ENCODE measurements around the gene GPR162. TPM values are rescaled to one million over a fixed set of nuclear protein-coding genes. Genes with fewer than 3 reads are reported as not detected.

Gene GPR162
- total RNA-seq, 1 donor: 1.4 TPM

- Histone ChIP-seq H3K9me3 (ENCODE audit: low read depth, low read length) (no peaks in the 10 kb centered on the region), H3K4me3 (ENCODE audit: insufficient read depth, low read length) (no peak overlapping the region), H3K36me3 (ENCODE audit: insufficient read depth, low read length) (peaks cover 67% of the 10 kb centered on the region), H3K27me3 (ENCODE audit: insufficient read depth, low read length) (no peaks in the 10 kb centered on the region), H3K27ac (ENCODE audit: low read depth, low read length) (no peak overlapping the region), H3K4me2 (ENCODE audit: insufficient read depth, low read length) (no peak overlapping the region), H3K4me1 (ENCODE audit: insufficient read depth, low read length) (no peaks in the 10 kb centered on the region), H2AFZ (ENCODE audit: low read length) (no peak overlapping the region), H3K79me2 (ENCODE audit: insufficient read depth, low read length) (peaks cover 7% of the 10 kb centered on the region), H4K20me1 (ENCODE audit: insufficient read depth, low read length) (peaks cover 16% of the 10 kb centered on the region)
- TF ChIP-seq CTCF (IDR thresholded peaks at IDR 0.05; ENCODE audit: extremely low read depth, low read depth, low read length): no peak
- DNase-seq (ENCODE audit: insufficient read length, low spot score, missing footprints): peak; percentile 63
Observed at GRCh38 chr12:6836851-6837250, 15.2 kb downstream of the GPR162 start.

- H3K36me3 ChIP-seq (ENCODE audit: insufficient read depth, low read length): peaks cover 68% of the 10 kb centered on the region
- no peak for DNase-seq (ENCODE audit: insufficient read length, low spot score, missing footprints)
- H3K27ac ChIP-seq (ENCODE audit: low read depth, low read length): no peak overlapping the region
- H3K27me3 ChIP-seq (ENCODE audit: insufficient read depth, low read length): no peaks in the 10 kb centered on the region
- no peak overlapping the region for H3K4me3 ChIP-seq (ENCODE audit: insufficient read depth, low read length)
- H4K20me1 ChIP-seq (ENCODE audit: insufficient read depth, low read length): peaks cover 16% of the 10 kb centered on the region
- H2AFZ ChIP-seq (ENCODE audit: low read length): no peak overlapping the region
- no peak for TF ChIP-seq CTCF (IDR thresholded peaks at IDR 0.05; ENCODE audit: extremely low read depth, low read depth, low read length)
- no peaks in the 10 kb centered on the region for H3K9me3 ChIP-seq (ENCODE audit: low read depth, low read length)
- H3K79me2 ChIP-seq (ENCODE audit: insufficient read depth, low read length): peaks cover 5% of the 10 kb centered on the region
- no peak overlapping the region for H3K4me2 ChIP-seq (ENCODE audit: insufficient read depth, low read length)
- no peaks in the 10 kb centered on the region for H3K4me1 ChIP-seq (ENCODE audit: insufficient read depth, low read length)
Observed at GRCh38 chr12:6837370-6838060, 15.9 kb downstream of the GPR162 start.

GRCh38 chr12:6838854-6839253, 17.2 kb downstream of the GPR162 start:
- TF ChIP-seq CTCF (IDR thresholded peaks at IDR 0.05; ENCODE audit: extremely low read depth, low read depth, low read length): no peak
- Histone ChIP-seq H3K27ac (ENCODE audit: low read depth, low read length) (no peak overlapping the region), H4K20me1 (ENCODE audit: insufficient read depth, low read length) (peaks cover 11% of the 10 kb centered on the region), H3K9me3 (ENCODE audit: low read depth, low read length) (no peaks in the 10 kb centered on the region), H3K4me1 (ENCODE audit: insufficient read depth, low read length) (no peaks in the 10 kb centered on the region), H3K27me3 (ENCODE audit: insufficient read depth, low read length) (no peaks in the 10 kb centered on the region), H2AFZ (ENCODE audit: low read length) (no peak overlapping the region), H3K36me3 (ENCODE audit: insufficient read depth, low read length) (peaks cover 74% of the 10 kb centered on the region), H3K4me3 (ENCODE audit: insufficient read depth, low read length) (no peak overlapping the region), H3K79me2 (ENCODE audit: insufficient read depth, low read length) (peaks cover 2% of the 10 kb centered on the region), H3K4me2 (ENCODE audit: insufficient read depth, low read length) (no peak overlapping the region)
- DNase-seq (ENCODE audit: insufficient read length, low spot score, missing footprints): peak; percentile 38

GRCh38 chr12:6839482-6840201, 18.0 kb downstream of the GPR162 start:
- no peaks in the 10 kb centered on the region for H3K9me3 ChIP-seq (ENCODE audit: low read depth, low read length)
- no peak for TF ChIP-seq CTCF (IDR thresholded peaks at IDR 0.05; ENCODE audit: extremely low read depth, low read depth, low read length)
- peaks cover 72% of the 10 kb centered on the region for H3K36me3 ChIP-seq (ENCODE audit: insufficient read depth, low read length)
- no peaks in the 10 kb centered on the region for H3K4me1 ChIP-seq (ENCODE audit: insufficient read depth, low read length)
- H3K27me3 ChIP-seq (ENCODE audit: insufficient read depth, low read length): no peaks in the 10 kb centered on the region
- peak; percentile 51 for DNase-seq (ENCODE audit: insufficient read length, low spot score, missing footprints)
- no peak overlapping the region for H3K4me2 ChIP-seq (ENCODE audit: insufficient read depth, low read length)
- peaks cover 8% of the 10 kb centered on the region for H4K20me1 ChIP-seq (ENCODE audit: insufficient read depth, low read length)
- H2AFZ ChIP-seq (ENCODE audit: low read length): no peak overlapping the region
- no peak overlapping the region for H3K4me3 ChIP-seq (ENCODE audit: insufficient read depth, low read length)
- H3K27ac ChIP-seq (ENCODE audit: low read depth, low read length): no peak overlapping the region
- no peaks in the 10 kb centered on the region for H3K79me2 ChIP-seq (ENCODE audit: insufficient read depth, low read length)
